ENCODE measurements around the gene CHD9.

DNA sequence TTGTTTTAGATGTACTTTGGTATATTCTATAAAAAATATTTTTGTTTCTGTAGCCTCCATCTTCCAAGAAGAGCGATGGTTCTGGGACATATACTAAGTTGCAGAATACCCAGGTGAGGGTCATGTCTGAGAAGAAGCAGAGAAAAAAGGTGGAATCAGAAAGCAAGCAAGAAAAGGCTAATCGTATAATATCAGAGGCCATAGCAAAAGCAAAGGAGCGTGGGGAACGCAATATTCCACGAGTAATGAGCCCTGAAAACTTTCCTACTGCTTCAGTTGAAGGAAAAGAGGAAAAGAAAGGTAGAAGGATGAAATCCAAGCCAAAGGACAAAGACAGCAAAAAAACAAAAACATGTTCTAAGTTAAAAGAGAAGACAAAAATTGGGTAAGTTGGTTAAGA lies 154.6 kb downstream of the CHD9 start:
- TF ChIP-seq REST (IDR thresholded peaks at IDR 0.05) (no peak), ATF3 (IDR thresholded peaks at IDR 0.05) (no peak), JUND (IDR thresholded peaks at IDR 0.05) (no peak), MAX (IDR thresholded peaks at IDR 0.05) (no peak), EGR1 (IDR thresholded peaks at IDR 0.05; ENCODE audit: low read depth in 2 of 2) (no peak), HNF4G (IDR thresholded peaks at IDR 0.05) (no peak), ZBTB33 (IDR thresholded peaks at IDR 0.05) (no peak), RAD21 (IDR thresholded peaks at IDR 0.05) (no peak), YY1 (IDR thresholded peaks at IDR 0.05) (no peak)
- TF ChIP-seq, protein P1, sequence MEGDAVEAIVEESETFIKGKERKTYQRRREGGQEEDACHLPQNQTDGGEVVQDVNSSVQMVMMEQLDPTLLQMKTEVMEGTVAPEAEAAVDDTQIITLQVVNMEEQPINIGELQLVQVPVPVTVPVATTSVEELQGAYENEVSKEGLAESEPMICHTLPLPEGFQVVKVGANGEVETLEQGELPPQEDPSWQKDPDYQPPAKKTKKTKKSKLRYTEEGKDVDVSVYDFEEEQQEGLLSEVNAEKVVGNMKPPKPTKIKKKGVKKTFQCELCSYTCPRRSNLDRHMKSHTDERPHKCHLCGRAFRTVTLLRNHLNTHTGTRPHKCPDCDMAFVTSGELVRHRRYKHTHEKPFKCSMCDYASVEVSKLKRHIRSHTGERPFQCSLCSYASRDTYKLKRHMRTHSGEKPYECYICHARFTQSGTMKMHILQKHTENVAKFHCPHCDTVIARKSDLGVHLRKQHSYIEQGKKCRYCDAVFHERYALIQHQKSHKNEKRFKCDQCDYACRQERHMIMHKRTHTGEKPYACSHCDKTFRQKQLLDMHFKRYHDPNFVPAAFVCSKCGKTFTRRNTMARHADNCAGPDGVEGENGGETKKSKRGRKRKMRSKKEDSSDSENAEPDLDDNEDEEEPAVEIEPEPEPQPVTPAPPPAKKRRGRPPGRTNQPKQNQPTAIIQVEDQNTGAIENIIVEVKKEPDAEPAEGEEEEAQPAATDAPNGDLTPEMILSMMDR (IDR thresholded peaks at IDR 0.05; ENCODE audit: low read depth, low read length, missing input control) = no peak

Measured in liver (tissue), 3 donors.